ENCODE measurements around the gene SCAMP3.

DNA sequence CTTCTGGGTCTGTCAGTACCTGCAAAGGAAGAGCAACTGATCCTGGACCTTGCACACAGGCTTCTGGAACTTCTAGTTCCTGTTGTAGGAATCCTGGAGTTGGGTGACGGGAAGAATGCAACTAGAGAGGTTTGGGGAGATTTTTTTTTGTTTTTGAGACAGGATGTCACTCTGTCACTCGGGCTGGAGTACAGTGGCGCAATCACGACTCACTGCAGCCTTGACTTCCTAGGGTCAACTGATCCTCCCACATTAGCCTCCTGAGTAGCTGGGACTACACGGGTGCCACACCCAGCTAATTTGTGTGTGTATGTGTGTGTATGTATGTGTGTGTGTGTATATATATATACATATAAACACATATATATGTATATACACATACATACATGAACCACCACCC lies 25.7 kb downstream of the SCAMP3 start:
- TF ChIP-seq, protein P1, sequence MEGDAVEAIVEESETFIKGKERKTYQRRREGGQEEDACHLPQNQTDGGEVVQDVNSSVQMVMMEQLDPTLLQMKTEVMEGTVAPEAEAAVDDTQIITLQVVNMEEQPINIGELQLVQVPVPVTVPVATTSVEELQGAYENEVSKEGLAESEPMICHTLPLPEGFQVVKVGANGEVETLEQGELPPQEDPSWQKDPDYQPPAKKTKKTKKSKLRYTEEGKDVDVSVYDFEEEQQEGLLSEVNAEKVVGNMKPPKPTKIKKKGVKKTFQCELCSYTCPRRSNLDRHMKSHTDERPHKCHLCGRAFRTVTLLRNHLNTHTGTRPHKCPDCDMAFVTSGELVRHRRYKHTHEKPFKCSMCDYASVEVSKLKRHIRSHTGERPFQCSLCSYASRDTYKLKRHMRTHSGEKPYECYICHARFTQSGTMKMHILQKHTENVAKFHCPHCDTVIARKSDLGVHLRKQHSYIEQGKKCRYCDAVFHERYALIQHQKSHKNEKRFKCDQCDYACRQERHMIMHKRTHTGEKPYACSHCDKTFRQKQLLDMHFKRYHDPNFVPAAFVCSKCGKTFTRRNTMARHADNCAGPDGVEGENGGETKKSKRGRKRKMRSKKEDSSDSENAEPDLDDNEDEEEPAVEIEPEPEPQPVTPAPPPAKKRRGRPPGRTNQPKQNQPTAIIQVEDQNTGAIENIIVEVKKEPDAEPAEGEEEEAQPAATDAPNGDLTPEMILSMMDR (conservative IDR thresholded peaks at IDR 0.05; ENCODE audit: low read depth in 2 of 2): no peak
- no peak for TF ChIP-seq POLR2AphosphoS5 (IDR thresholded peaks at IDR 0.05; ENCODE audit: low read depth)
- TF ChIP-seq EZH2phosphoT487 (IDR thresholded peaks at IDR 0.05; ENCODE audit: unreplicated experiment): no peak
- no peak for TF ChIP-seq JUNB (IDR thresholded peaks at IDR 0.05; ENCODE audit: unreplicated experiment)
- no peak for TF ChIP-seq EZH2 (IDR thresholded peaks at IDR 0.05; ENCODE audit: low read depth, unreplicated experiment)
- TF ChIP-seq, protein P2, sequence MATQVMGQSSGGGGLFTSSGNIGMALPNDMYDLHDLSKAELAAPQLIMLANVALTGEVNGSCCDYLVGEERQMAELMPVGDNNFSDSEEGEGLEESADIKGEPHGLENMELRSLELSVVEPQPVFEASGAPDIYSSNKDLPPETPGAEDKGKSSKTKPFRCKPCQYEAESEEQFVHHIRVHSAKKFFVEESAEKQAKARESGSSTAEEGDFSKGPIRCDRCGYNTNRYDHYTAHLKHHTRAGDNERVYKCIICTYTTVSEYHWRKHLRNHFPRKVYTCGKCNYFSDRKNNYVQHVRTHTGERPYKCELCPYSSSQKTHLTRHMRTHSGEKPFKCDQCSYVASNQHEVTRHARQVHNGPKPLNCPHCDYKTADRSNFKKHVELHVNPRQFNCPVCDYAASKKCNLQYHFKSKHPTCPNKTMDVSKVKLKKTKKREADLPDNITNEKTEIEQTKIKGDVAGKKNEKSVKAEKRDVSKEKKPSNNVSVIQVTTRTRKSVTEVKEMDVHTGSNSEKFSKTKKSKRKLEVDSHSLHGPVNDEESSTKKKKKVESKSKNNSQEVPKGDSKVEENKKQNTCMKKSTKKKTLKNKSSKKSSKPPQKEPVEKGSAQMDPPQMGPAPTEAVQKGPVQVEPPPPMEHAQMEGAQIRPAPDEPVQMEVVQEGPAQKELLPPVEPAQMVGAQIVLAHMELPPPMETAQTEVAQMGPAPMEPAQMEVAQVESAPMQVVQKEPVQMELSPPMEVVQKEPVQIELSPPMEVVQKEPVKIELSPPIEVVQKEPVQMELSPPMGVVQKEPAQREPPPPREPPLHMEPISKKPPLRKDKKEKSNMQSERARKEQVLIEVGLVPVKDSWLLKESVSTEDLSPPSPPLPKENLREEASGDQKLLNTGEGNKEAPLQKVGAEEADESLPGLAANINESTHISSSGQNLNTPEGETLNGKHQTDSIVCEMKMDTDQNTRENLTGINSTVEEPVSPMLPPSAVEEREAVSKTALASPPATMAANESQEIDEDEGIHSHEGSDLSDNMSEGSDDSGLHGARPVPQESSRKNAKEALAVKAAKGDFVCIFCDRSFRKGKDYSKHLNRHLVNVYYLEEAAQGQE (IDR thresholded peaks at IDR 0.05; ENCODE audit: unreplicated experiment): no peak
- TF ChIP-seq CREB1 (CRISPR knock-in tag; IDR thresholded peaks at IDR 0.05; ENCODE audit: low read depth): no peak
- TF ChIP-seq, protein P3, sequence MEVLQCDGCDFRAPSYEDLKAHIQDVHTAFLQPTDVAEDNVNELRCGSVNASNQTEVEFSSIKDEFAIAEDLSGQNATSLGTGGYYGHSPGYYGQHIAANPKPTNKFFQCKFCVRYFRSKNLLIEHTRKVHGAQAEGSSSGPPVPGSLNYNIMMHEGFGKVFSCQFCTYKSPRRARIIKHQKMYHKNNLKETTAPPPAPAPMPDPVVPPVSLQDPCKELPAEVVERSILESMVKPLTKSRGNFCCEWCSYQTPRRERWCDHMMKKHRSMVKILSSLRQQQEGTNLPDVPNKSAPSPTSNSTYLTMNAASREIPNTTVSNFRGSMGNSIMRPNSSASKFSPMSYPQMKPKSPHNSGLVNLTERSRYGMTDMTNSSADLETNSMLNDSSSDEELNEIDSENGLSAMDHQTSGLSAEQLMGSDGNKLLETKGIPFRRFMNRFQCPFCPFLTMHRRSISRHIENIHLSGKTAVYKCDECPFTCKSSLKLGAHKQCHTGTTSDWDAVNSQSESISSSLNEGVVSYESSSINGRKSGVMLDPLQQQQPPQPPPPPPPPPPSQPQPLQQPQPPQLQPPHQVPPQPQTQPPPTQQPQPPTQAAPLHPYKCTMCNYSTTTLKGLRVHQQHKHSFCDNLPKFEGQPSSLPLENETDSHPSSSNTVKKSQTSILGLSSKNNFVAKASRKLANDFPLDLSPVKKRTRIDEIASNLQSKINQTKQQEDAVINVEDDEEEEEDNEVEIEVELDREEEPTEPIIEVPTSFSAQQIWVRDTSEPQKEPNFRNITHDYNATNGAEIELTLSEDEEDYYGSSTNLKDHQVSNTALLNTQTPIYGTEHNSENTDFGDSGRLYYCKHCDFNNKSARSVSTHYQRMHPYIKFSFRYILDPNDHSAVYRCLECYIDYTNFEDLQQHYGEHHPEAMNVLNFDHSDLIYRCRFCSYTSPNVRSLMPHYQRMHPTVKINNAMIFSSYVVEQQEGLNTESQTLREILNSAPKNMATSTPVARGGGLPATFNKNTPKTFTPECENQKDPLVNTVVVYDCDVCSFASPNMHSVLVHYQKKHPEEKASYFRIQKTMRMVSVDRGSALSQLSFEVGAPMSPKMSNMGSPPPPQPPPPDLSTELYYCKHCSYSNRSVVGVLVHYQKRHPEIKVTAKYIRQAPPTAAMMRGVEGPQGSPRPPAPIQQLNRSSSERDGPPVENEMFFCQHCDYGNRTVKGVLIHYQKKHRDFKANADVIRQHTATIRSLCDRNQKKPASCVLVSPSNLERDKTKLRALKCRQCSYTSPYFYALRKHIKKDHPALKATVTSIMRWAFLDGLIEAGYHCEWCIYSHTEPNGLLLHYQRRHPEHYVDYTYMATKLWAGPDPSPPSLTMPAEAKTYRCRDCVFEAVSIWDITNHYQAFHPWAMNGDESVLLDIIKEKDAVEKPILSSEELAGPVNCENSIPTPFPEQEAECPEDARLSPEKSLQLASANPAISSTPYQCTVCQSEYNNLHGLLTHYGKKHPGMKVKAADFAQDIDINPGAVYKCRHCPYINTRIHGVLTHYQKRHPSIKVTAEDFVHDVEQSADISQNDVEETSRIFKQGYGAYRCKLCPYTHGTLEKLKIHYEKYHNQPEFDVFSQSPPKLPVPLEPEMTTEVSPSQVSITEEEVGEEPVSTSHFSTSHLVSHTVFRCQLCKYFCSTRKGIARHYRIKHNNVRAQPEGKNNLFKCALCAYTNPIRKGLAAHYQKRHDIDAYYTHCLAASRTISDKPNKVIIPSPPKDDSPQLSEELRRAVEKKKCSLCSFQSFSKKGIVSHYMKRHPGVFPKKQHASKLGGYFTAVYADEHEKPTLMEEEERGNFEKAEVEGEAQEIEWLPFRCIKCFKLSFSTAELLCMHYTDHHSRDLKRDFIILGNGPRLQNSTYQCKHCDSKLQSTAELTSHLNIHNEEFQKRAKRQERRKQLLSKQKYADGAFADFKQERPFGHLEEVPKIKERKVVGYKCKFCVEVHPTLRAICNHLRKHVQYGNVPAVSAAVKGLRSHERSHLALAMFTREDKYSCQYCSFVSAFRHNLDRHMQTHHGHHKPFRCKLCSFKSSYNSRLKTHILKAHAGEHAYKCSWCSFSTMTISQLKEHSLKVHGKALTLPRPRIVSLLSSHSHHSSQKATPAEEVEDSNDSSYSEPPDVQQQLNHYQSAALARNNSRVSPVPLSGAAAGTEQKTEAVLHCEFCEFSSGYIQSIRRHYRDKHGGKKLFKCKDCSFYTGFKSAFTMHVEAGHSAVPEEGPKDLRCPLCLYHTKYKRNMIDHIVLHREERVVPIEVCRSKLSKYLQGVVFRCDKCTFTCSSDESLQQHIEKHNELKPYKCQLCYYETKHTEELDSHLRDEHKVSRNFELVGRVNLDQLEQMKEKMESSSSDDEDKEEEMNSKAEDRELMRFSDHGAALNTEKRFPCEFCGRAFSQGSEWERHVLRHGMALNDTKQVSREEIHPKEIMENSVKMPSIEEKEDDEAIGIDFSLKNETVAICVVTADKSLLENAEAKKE (CRISPR knock-in tag; IDR thresholded peaks at IDR 0.05): no peak
- TF ChIP-seq, protein P4, sequence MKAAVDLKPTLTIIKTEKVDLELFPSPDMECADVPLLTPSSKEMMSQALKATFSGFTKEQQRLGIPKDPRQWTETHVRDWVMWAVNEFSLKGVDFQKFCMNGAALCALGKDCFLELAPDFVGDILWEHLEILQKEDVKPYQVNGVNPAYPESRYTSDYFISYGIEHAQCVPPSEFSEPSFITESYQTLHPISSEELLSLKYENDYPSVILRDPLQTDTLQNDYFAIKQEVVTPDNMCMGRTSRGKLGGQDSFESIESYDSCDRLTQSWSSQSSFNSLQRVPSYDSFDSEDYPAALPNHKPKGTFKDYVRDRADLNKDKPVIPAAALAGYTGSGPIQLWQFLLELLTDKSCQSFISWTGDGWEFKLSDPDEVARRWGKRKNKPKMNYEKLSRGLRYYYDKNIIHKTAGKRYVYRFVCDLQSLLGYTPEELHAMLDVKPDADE (IDR thresholded peaks at IDR 0.05): no peak
- TF ChIP-seq STAT1 (IDR thresholded peaks at IDR 0.05; ENCODE audit: unreplicated experiment): no peak
- TF ChIP-seq NANOG (IDR thresholded peaks at IDR 0.05; ENCODE audit: borderline replicate concordance): no peak
